Stimulated activated CD8-positive, alpha-beta memory T cell treated with anti-CD3 and anti-CD28 coated beads, Interleukin-4, amount 100 ng/mL, for 4 hours (primary cell): ENCODE results near the gene MAP4K4.
"Not testable (repeated sequence)": the region's sequence is repeated elsewhere in the genome, so short reads cannot be mapped to it uniquely, and the experiment has no call there.

Experiments
- DNase-seq, 2 donors: peaks; one replicate each; pipeline ENCODE4 v3.0.0-alpha.2; 2020; ENCODE audit warnings: low read depth in 2 of 2, low spot score in 1 of 2

MAP4K4 gene

GRCh38 chr2:101900375-101900774 is 202.9 kb downstream of the MAP4K4 start:
- no peak for DNase-seq

GRCh38 chr2:101901241-101901640 is 203.7 kb downstream of the MAP4K4 start:
- no peak for DNase-seq

DNA sequence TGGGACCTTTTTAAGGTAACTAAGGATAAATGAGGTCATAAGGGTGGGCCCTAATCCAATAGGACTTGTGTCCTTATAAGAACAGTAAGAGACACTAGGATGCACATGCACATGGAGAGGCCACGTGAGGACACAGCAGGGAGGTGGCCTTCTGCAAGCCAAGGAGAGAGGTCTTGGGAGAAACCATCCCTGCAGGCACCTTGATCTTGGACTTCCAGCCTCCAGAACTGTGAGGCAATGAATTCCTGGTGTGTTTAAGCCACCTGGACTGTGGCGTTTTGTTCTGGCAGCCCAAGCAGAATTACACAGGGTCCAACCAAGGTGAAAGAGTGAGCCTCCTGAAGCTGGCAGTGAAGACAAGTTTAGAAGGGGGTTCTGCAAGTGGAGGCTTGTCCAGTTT is 204.7 kb downstream of the MAP4K4 start:
- no peak for DNase-seq

GRCh38 chr2:101904916-101905315 is 207.4 kb downstream of the MAP4K4 start:
- DNase-seq: no peak

- DNase-seq: no peak
These were observed 208.3 kb downstream of the MAP4K4 start for GRCh38 chr2:101905746-101906336.

DNA sequence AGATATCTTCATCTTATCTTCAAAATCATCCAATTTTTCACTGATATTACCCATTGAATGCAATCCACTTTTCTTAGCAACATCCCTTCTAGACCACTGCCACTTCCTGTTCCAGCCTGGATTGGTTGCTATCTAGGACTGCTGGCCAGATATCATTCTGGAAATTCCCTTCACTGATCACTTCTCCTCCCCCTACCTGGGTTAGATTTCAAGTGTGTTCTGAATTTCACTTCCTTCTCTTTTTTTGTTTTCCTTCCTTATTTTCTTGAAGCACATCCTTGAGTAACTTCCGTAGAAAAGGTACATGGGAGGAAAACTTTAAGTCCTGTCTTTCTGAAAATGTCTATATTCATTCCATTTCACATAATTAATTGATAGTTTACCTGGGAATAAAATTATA is 212.3 kb downstream of the MAP4K4 start:
- no peak for DNase-seq

DNA sequence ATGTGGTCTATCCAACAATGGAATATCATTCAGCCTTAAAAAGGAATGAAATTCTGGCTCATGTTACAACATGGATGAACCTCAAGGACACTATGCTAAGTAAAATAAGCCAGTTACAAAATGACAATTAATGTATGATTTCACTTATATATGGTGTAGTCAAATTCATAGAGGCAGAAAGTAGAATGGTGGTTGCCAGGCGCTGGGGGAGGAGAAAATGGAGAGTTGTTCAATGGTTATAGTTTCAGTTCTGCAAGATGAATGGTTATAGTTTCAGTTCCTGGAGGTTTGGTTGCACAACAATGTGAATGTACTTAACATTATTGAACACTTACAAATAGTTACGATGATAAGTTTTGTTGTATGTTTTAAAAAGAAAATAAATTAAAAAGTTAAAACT is 215.0 kb downstream of the MAP4K4 start:
- DNase-seq: no peak

- DNase-seq: no peak
These were observed 223.9 kb downstream of the MAP4K4 start for GRCh38 chr2:101921319-101921952.

DNA sequence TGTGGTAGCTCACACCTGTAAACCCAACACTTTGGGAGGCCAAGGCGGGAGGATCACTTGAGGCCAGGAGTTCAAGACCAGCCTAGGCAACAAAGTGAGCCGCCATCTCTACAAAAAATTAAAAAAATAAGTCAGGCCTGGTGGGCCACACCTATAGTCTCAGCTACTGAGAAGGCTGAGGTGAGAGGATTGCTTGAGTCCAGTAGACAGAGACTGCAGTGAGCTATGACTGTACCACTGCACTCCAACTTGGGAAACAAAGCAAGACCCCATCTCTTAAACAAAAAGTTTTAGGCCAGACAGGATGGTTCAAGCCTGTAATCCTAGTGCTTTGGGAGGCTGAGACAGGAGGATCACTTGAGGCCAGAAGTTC is 224.4 kb downstream of the MAP4K4 start:
- DNase-seq: no peak

DNA sequence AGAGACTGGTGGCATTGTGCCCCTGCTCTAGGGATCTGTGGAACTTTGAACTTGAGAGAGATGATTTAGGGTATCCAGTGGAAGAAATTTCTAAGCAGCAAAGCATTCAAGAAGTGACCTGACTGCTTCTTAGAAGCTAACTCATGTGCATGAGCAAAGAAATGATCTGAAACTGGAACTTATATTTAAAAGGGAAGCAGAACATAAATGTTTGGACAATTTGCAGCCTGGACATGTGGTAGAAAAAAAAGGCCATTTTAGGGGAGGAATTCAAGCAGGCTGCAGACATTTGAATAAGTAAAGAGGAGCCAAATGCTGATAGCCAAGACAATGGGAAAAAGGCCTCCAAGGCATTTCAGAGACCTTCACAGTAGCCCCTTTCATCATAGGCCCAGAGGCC is 226.8 kb downstream of the MAP4K4 start:
- not testable (repeated sequence) for DNase-seq

DNA sequence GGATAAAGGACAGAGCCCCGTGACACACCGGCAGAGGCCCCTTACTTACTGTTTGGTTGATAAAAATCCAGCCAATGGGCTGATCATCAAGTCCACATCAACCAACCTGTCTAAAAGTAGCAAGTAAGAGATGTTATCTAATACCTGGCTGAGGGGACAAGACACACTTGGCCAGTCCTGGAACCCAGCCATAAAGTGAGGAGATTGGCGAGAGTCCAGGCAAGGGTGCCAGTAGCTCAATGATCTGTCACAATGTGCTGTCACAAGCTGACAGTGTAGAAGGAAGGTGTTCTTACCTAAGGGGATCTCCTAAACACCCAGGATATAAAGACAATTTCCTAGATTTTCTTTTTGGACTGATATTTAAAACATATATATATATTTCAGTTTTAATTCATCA is 232.5 kb downstream of the MAP4K4 start:
- no peak for DNase-seq

DNA sequence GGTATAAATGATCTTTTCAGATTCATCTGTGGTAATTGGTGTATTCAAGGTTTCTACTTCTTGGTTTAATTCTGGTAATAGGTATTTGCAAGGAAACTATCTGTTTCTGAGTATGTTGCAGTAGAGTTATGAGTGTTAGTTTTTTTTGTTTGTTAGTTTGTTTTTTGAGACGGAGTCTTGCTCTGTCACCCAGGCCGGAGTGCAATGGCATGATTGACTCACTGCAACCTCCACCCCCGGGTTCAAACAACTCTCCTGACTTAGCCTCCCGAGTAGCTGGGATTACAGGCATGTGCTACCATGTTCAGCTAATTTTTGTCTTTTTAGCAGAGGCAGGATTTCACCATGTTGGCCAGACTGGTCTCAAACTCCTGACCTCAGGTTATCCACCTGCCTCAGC is 233.3 kb downstream of the MAP4K4 start:
- DNase-seq: no peak

DNA sequence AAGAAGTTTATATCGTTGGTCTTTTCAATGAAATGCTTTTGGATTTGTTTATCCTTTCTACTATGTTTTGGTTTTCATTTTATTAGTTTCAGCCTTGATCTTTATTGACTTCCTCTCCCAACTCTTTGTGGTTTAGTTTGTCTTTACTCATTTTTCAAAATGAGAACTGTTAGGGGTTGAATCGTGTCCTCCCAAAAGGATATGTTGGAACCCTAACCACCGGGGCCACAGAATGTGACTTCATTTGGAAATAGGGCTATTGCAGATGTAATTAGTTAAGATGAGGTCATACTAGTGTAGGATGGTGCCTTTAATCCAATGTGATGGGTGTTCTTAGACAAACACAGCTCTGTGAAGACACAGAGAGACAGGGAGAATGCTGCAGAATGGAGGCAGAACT is 233.9 kb downstream of the MAP4K4 start:
- no peak for DNase-seq

DNA sequence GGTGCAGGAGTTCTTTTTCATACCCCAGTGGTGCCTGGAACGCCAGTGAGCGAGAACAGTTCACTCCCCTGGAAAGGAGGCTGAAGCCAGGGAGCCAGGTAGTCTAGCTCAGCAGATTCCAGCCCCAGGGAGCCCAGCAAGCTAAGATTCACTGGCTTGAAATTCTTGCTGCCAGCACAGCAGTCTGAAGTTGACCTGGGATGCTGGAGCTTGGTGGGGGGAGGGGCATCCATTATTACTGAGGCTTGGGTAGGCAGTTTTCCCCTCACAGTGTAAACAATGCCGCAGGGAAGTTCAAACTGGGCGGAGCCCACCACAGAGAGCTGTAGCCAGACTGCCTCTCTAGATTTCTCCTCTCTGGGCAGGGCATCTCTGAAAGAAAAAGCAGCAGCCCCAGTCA is 238.3 kb downstream of the MAP4K4 start:
- not testable (repeated sequence) for DNase-seq

GRCh38 chr2:101942851-101943250 is 245.3 kb downstream of the MAP4K4 start:
- no peak for DNase-seq
